ENCODE data around the gene EPS8L3. TPM values are rescaled to one million over a fixed set of nuclear protein-coding genes. Genes with fewer than 3 reads are reported as not detected.
"Not testable (repeated sequence)": the region's sequence is repeated elsewhere in the genome, so short reads cannot be mapped to it uniquely, and the experiment has no call there.

Gene EPS8L3
- total RNA-seq, 1 experiment from 2014 or later: not detected

DNA sequence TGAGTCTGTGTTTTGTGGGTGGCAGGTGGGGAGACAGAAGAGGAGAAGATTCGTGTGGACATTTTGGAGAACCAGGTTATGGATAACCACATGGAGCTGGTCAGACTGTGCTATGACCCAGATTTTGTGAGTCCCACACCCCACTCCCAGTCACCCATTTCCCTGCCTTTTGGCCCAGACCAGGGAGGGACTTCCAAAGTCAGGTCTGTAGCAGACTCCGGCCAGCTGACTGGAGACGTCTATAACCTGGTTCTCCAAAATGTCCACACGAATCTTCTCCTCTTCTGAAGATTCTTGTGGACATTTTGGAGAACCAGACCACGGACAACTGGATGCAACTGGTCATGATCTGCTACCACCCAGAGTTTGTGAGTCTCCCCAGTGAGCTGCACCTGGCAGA lies 50.1 kb downstream of the EPS8L3 start:
- no peaks in the 10 kb centered on the region for H3K4me1 ChIP-seq
- no peak for DNase-seq
- H3K27ac ChIP-seq: no peak overlapping the region

GRCh38 chr1:109712321-109712864 lies 51.3 kb downstream of the EPS8L3 start:
- Histone ChIP-seq H3K4me3 (no peak overlapping the region), H3K27ac (no peak overlapping the region), H3K27me3 (0 out of 2 replicates have a peak, but pooled peaks cover 3% of the 10 kb centered on the region), H3K36me3 (no peaks in the 10 kb centered on the region), H3K9me3 (replicated peaks) (no peaks in the 10 kb centered on the region), H3K4me1 (no peaks in the 10 kb centered on the region)
- peak in 1 of 2 experiments; percentile 0 for DNase-seq

More for the DNA sequence above, 50.1 kb downstream of the EPS8L3 start:
- no peaks in the 10 kb centered on the region for H3K36me3 ChIP-seq
- H3K9me3 ChIP-seq (replicated peaks): no peaks in the 10 kb centered on the region
- peaks cover 3% of the 10 kb centered on the region; the same call in 1 of the 2 replicates for H3K27me3 ChIP-seq
- no peak overlapping the region for H3K4me3 ChIP-seq

- not testable (repeated sequence) for H3K9me3 ChIP-seq (replicated peaks); H3K27ac ChIP-seq; H3K36me3 ChIP-seq; H3K4me3 ChIP-seq; H3K4me1 ChIP-seq; H3K27me3 ChIP-seq
- DNase-seq: peak in 1 of 2 experiments; percentile 0
These were observed 52.0 kb downstream of the EPS8L3 start, which contains the start of gene GSTM5 for GRCh38 chr1:109711593-109712320. TSS of gene GSTM5 (plus strand) at chr1:109712251. CDS start at chr1:109712313, 62 bp downstream.

DNA sequence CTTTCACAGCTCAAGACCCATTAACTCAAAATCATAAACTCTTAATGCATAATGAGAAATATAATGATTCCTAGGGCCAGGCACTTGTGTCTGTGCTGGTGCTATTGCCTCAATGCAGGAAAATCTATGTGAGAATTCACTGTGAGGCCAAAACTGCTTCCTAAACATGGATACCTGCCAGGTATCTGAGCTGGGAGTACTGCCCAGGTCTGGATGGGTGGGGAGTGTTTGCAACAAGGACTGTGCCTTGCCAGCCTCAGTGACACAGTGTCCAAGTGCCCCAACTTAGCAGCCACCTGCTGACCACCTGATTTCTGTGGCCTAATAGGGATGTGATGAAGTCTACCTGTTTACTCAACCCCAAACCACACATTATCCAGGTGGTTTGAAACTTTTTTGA lies 53.9 kb downstream of the EPS8L3 start:
- not testable (repeated sequence) for H3K27me3 ChIP-seq; H3K4me1 ChIP-seq; H3K36me3 ChIP-seq; H3K9me3 ChIP-seq (replicated peaks); H3K27ac ChIP-seq; DNase-seq; H3K4me3 ChIP-seq

- H3K27me3 ChIP-seq; H3K36me3 ChIP-seq; H3K4me1 ChIP-seq; H3K27ac ChIP-seq; H3K9me3 ChIP-seq (replicated peaks); H3K4me3 ChIP-seq: not testable (repeated sequence)
- DNase-seq: peak in 1 of 2 experiments; percentile 0
These were observed 54.8 kb downstream of the EPS8L3 start for GRCh38 chr1:109708949-109709348.

- no peak for DNase-seq
- no peak overlapping the region for H3K4me3 ChIP-seq
- no peaks in the 10 kb centered on the region for H3K9me3 ChIP-seq (replicated peaks)
- no peaks in the 10 kb centered on the region for H3K4me1 ChIP-seq
- no peaks in the 10 kb centered on the region for H3K27me3 ChIP-seq
- H3K27ac ChIP-seq: no peak overlapping the region
- no peaks in the 10 kb centered on the region for H3K36me3 ChIP-seq
These were observed 58.3 kb downstream of the EPS8L3 start for GRCh38 chr1:109705411-109705810.

DNA sequence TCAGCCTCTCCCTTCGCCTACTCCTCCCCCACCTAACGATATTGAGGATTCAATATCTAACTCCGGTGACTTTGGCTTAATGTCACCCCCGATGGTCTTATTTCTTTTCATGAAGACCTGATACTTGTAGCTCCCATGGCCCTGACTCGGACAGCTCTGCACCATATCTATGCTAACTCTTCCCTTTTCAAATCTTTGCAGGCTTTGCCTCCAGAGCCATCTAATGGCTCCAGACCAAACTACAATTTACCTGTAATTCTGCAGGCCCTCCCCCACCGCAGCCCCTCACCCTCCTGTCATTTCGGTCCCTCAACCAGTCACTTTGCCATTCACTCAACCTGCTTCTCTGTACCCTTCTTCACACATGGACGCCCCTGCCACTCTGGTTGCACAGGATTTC lies 59.5 kb downstream of the EPS8L3 start:
- no peaks in the 10 kb centered on the region for H3K4me1 ChIP-seq
- H3K36me3 ChIP-seq: no peaks in the 10 kb centered on the region
- H3K27ac ChIP-seq: no peak overlapping the region
- DNase-seq: no peak
- H3K4me3 ChIP-seq: no peak overlapping the region
- H3K9me3 ChIP-seq (replicated peaks): no peaks in the 10 kb centered on the region
- no peaks in the 10 kb centered on the region for H3K27me3 ChIP-seq

- H3K27me3 ChIP-seq; H3K9me3 ChIP-seq (replicated peaks); DNase-seq; H3K27ac ChIP-seq; H3K4me1 ChIP-seq; H3K4me3 ChIP-seq; H3K36me3 ChIP-seq: not testable (repeated sequence)
These were observed 60.8 kb downstream of the EPS8L3 start for GRCh38 chr1:109702940-109703339.

Other genes with a start within 250 kb of the EPS8L3 start
- 0.20 and 0.57 TPM in 2 replicates for gene GPR61, start 224.1 kb downstream of the EPS8L3 start, total RNA-seq (2014; rRNA removed; shearing (Covaris generic))
- 12.2 and 13.4 TPM in 2 replicates for gene GNAI3, start 215.3 kb downstream of the EPS8L3 start, total RNA-seq (2014; rRNA removed; shearing (Covaris generic))
- 0.08 and 0.24 TPM in 2 replicates for gene GNAT2, start 144.3 kb downstream of the EPS8L3 start, total RNA-seq (2014; rRNA removed; shearing (Covaris generic))
- gene AMPD2, start 144.1 kb downstream of the EPS8L3 start, total RNA-seq (2014; rRNA removed; shearing (Covaris generic)): 37.0 and 42.6 TPM in 2 replicates
- 2.5 and 3.0 TPM in 2 replicates for gene GSTM4, start 107.8 kb downstream of the EPS8L3 start, total RNA-seq (2014; rRNA removed; shearing (Covaris generic))
- gene GSTM2, start 95.9 kb downstream of the EPS8L3 start, total RNA-seq (2014; rRNA removed; shearing (Covaris generic)): 3.4 and 5.9 TPM in 2 replicates
- not detected in 2 replicates for gene GSTM1, start 76.1 kb downstream of the EPS8L3 start, total RNA-seq (2014; rRNA removed; shearing (Covaris generic))
- 0.02 TPM in 1 of 2 replicates, not detected in the other for gene GSTM5, start 51.7 kb downstream of the EPS8L3 start, total RNA-seq (2014; rRNA removed; shearing (Covaris generic))
- gene GSTM3, start 22.9 kb downstream of the EPS8L3 start, total RNA-seq (2014; rRNA removed; shearing (Covaris generic)): 31.4 and 32.1 TPM in 2 replicates
- 0.58 and 0.77 TPM in 2 replicates for gene CSF1, start 146.9 kb upstream of the EPS8L3 start, total RNA-seq (2014; rRNA removed; shearing (Covaris generic))
- gene AHCYL1, start 220.8 kb upstream of the EPS8L3 start, total RNA-seq (2014; rRNA removed; shearing (Covaris generic)): 41.5 and 44.4 TPM in 2 replicates

Data from SJCRH30 (cell line).